22Rv1 (cell line): ENCODE results near the gene PAPPA.

ENCODE experiments used
- CTCF ChIP-seq: fragments of 450-650 bp; IDR thresholded peaks from 2 replicates; pipeline ENCODE4 v1.5.1; 2017; ENCODE audit warnings: mild to moderate bottlenecking
- ZFX ChIP-seq: fragments of 450-650 bp; IDR thresholded peaks from 2 replicates; pipeline ENCODE4 v1.6.1; 2017; ENCODE audit warnings: antibody characterized with exemption, borderline replicate concordance

- TF ChIP-seq CTCF: no peak
- no peak for TF ChIP-seq ZFX
Measured at GRCh38 chr9:116189683-116190082, 36.1 kb downstream of the PAPPA start.
